ENCODE measurements around the gene MSI2. TPM values are rescaled to one million over a fixed set of nuclear protein-coding genes. Genes with fewer than 3 reads are reported as not detected.

The MSI2 gene
- total RNA-seq, 6 experiments from 2014 or later = 12.0 to 22.6 (median 19.4) TPM

GRCh38 chr17:57541049-57541448 is 284.7 kb downstream of the MSI2 start:
- intact Hi-C loops (cut with DNase I) = no loop called here
- H3K4me1 ChIP-seq = peaks cover 0 to 3% (median under 1%) of the 10 kb centered on the region in 4 donors
- TF ChIP-seq CTCF (IDR thresholded peaks at IDR 0.05) = no peak
- TF ChIP-seq POLR2A (IDR thresholded peaks at IDR 0.05) = no peak
- H3K4me3 ChIP-seq = no peak overlapping the region
- WGBS (ENCODE audit: insufficient coverage, low coverage, low lambda C conversion rate, missing lambda C conversion rate) = 87% methylated on average over 4 of the region's 4 CpGs
- no peak overlapping the region for H3K27ac ChIP-seq
- DNase-seq (no peak), ATAC-seq (no peak)
- no peaks in the 10 kb centered on the region for H3K9me3 ChIP-seq
- H3K27me3 ChIP-seq = no peaks in the 10 kb centered on the region
- H3K36me3 ChIP-seq = no peaks in the 10 kb centered on the region

DNA sequence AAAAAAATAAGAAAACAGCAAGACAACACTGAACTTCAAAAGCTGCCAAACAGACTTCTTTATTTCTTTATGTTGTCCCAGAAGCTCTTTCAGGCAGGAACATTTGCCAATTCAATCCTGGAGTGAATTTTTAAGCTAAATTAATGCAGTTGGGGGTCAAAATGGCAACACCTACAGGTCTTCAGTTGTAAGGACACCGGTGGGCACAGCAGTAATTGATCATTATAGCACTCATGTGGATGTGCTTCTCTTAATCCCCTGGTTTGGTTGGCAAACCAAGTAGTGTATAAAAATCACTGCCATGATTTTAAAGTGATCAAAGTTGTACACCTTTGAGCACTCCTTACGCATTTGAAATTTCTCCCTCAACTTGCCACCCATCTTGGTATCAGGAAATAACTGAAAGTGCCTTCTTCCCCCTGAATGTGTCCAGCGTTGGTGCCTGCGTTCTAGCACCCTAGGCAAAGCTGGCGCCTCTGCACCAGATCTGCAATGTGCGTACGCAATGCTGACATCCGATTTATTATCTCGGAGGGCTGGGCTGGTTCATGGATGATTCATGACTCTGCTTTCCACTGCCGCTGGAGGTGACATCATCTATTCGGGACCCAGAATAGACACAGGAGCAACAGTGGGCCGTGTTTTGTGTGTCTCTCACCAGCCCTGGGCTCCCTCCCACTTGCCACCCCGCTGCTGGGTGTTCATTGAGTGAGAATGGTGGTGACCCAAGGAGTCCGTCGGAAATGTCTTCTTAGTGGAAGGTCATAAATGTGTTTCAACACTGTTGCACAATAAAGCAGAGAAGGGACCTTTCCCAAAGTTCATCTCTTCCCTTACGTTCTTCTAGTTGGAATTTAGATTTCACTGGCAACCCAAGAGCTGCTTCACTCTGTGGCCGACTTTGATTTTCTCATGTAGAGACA is 285.4 kb downstream of the MSI2 start:
- H3K36me3 ChIP-seq = no peaks in the 10 kb centered on the region
- DNase-seq (no peak), ATAC-seq (peak; percentile 39 to 64 (median 53))
- H3K27me3 ChIP-seq = no peaks in the 10 kb centered on the region
- H3K9me3 ChIP-seq = no peaks in the 10 kb centered on the region
- H3K27ac ChIP-seq = no peak overlapping the region
- WGBS (ENCODE audit: insufficient coverage, low coverage, low lambda C conversion rate, missing lambda C conversion rate) = 71% methylated on average over 10 of the region's 17 CpGs
- intact Hi-C loops (cut with DNase I) = no loop called here
- H3K4me3 ChIP-seq = no peak overlapping the region
- no peaks in the 10 kb centered on the region for H3K4me1 ChIP-seq
- TF ChIP-seq POLR2A (IDR thresholded peaks at IDR 0.05) = no peak
- no peak for TF ChIP-seq CTCF (IDR thresholded peaks at IDR 0.05)

- Histone ChIP-seq H3K27ac (no peak overlapping the region), H3K4me1 (no peaks in the 10 kb centered on the region), H3K36me3 (no peaks in the 10 kb centered on the region), H3K9me3 (no peaks in the 10 kb centered on the region), H3K4me3 (no peak overlapping the region), H3K27me3 (no peaks in the 10 kb centered on the region)
- no peak for TF ChIP-seq CTCF (IDR thresholded peaks at IDR 0.05)
- TF ChIP-seq POLR2A (IDR thresholded peaks at IDR 0.05) = no peak
- intact Hi-C loops (cut with DNase I) = no loop called here
- WGBS (ENCODE audit: insufficient coverage, low coverage, low lambda C conversion rate, missing lambda C conversion rate) = 25% methylated on average over 1 of the region's 4 CpGs
- ATAC-seq (no peak), DNase-seq (no peak)
Observed at GRCh38 chr17:57542510-57542909, 286.2 kb downstream of the MSI2 start.

- H3K9me3 ChIP-seq = no peaks in the 10 kb centered on the region
- no CpG with 5 or more reads among the region's 4 CpGs for WGBS (ENCODE audit: insufficient coverage, low coverage, low lambda C conversion rate, missing lambda C conversion rate)
- ATAC-seq (no peak), DNase-seq (no peak)
- no peaks in the 10 kb centered on the region for H3K36me3 ChIP-seq
- no peaks in the 10 kb centered on the region for H3K4me1 ChIP-seq
- TF ChIP-seq CTCF (IDR thresholded peaks at IDR 0.05) (no peak), POLR2A (IDR thresholded peaks at IDR 0.05) (no peak)
- no peak overlapping the region for H3K4me3 ChIP-seq
- intact Hi-C loops (cut with DNase I) = no loop called here
- H3K27me3 ChIP-seq = no peaks in the 10 kb centered on the region
- H3K27ac ChIP-seq = no peak overlapping the region
Observed at GRCh38 chr17:57543230-57543629, 286.9 kb downstream of the MSI2 start.

Measured in right lobe of liver (tissue), 6 donors.